Measurements from ENCODE around the gene AKIRIN1.
"Not testable (repeated sequence)": the region's sequence is repeated elsewhere in the genome, so short reads cannot be mapped to it uniquely, and the experiment has no call there.

Gene AKIRIN1

DNA sequence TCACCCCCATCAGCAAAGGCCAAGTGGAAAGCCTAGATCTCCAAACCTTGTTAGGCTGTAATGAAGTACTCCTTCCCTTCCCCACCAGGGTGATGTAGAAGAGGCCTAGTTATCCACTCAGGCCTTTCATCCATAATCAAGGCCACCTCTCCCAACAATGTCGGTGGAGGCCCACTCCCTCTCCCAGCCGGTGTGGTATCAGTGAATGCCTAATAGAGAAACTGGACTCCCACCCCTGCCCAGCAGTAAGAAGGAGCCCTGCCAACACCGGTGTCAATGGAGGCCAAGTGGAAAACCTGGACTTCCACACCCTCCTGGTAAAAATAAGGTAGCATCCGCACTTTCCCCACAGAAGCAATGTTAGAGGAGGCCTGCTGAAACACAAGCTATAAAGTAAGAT, 58.9 kb downstream of the AKIRIN1 start:
- H3K4me3 ChIP-seq (ENCODE audit: low read depth, low read length): no peak overlapping the region
- TF ChIP-seq, protein P1, sequence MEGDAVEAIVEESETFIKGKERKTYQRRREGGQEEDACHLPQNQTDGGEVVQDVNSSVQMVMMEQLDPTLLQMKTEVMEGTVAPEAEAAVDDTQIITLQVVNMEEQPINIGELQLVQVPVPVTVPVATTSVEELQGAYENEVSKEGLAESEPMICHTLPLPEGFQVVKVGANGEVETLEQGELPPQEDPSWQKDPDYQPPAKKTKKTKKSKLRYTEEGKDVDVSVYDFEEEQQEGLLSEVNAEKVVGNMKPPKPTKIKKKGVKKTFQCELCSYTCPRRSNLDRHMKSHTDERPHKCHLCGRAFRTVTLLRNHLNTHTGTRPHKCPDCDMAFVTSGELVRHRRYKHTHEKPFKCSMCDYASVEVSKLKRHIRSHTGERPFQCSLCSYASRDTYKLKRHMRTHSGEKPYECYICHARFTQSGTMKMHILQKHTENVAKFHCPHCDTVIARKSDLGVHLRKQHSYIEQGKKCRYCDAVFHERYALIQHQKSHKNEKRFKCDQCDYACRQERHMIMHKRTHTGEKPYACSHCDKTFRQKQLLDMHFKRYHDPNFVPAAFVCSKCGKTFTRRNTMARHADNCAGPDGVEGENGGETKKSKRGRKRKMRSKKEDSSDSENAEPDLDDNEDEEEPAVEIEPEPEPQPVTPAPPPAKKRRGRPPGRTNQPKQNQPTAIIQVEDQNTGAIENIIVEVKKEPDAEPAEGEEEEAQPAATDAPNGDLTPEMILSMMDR (IDR thresholded peaks at IDR 0.05; ENCODE audit: low read depth, low read length): no peak

DNA sequence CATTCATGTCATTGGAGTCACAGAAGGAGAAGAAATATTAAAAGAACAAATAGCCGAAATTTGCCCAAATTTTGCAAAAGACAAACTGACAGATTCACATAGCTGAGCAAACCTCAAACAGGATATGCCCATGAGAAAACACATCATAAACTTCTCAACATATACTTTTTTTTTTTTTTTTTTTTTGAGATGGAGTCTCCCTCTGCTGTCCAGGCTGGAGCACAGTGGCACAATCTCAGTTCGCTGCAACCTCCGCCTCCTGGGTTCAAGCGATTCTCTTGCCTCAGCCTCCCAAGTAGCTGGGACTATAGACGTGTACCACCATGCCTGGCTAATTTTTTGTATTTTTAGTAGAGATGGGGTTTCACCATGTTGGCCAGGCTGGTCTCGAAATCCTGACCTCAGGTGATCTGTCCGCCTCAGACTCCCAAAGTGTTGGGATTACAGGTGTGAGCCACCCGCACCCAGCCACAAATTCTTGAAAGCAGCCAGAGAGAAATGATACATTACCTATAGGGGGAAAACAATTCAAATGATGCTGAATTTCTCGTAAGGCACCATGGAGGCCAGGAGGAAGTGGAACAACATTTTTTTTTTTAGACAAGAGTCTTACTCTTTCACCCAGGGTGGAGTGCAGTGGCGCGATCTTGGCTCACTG, 60.2 kb downstream of the AKIRIN1 start:
- not testable (repeated sequence) for H3K4me3 ChIP-seq (ENCODE audit: low read depth, low read length)

DNA sequence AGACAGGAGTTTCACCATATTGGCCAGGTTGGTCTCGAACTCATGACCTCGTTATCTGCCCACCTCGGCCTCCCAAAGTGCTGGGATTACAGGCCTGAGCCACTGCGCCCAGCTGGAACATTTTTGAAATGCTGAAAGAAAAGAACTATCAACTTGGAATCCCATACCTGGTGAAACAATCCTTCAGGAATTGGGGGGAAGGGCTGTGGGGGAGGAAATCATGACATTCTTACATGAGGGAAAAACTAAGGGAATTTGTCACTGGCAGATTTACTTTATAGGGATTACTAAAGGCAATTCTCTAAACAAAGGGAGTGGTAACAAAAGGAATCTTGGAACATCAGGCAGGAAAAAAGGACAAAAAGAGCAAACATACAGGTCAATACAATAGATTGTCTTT, 60.9 kb downstream of the AKIRIN1 start:
- TF ChIP-seq, protein P1 (IDR thresholded peaks at IDR 0.05; ENCODE audit: low read depth, low read length): no peak
- no peak overlapping the region for H3K4me3 ChIP-seq (ENCODE audit: low read depth, low read length)

DNA sequence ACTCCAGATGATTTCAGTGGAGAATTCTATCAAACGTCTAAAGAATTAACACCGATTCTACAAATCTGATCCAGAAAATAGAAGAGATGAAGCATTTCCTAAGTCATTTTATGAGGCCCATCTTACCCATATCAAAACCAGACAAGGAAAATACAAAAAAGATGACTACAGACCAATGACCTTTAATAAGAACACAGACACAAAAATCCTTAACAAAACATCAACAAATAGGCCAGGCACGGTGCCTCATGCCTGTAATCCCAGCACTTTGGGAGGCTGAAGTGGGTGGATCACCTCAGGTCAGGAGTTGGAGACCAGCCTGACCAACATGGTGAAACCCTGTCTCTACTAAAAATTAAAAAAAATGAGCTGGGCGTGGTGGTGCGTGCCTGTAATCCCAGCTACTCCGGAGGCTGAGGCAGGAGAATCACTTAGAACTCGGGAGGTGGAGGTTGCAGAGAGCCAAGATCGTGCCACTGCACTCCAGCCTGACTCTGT, 64.2 kb downstream of the AKIRIN1 start:
- H3K4me3 ChIP-seq (ENCODE audit: low read depth, low read length): not testable (repeated sequence)

All from WI38 (cell line).